SJCRH30 (cell line): Measurements from ENCODE around the gene UBASH3B. TPM values are rescaled to one million over a fixed set of nuclear protein-coding genes. Genes with fewer than 3 reads are reported as not detected.

Experiments used
- DNase-seq, 2 experiments: peaks; one replicate each; pipeline ENCODE4 v3.0.0-alpha.2; 2015 to 2020
- H3K27ac ChIP-seq: fragments of 250-450 bp; sonication (Bioruptor Pico); 2 replicates; pipeline ENCODE4 v1.5.1; 2020; ENCODE audit warnings: mild to moderate bottlenecking, moderate library complexity
- H3K27me3 ChIP-seq: fragments of 250-450 bp; sonication (Bioruptor Pico); 2 replicates; pipeline ENCODE4 v1.5.1; 2020; ENCODE audit warnings: mild to moderate bottlenecking, moderate library complexity
- H3K36me3 ChIP-seq: fragments of 250-450 bp; sonication (Bioruptor Pico); 2 replicates; pipeline ENCODE4 v1.5.1; 2020; ENCODE audit warnings: mild to moderate bottlenecking, moderate library complexity
- H3K4me1 ChIP-seq: fragments of 250-450 bp; sonication (Bioruptor Pico); 2 replicates; pipeline ENCODE4 v1.5.1; 2020; ENCODE audit warnings: mild to moderate bottlenecking, moderate library complexity
- H3K4me3 ChIP-seq: fragments of 250-450 bp; sonication (Bioruptor Pico); 2 replicates; pipeline ENCODE4 v1.5.1; 2020; ENCODE audit warnings: mild to moderate bottlenecking, moderate library complexity
- H3K9me3 ChIP-seq: fragments of 250-450 bp; sonication (Bioruptor Pico); replicated peaks from 2 replicates; pipeline ENCODE4 v1.5.1; 2020; ENCODE audit warnings: mild to moderate bottlenecking, moderate library complexity
- total RNA-seq: library from RNA; depleted of rRNA; stranded (reverse); fragments of >200 nt; shearing (Covaris generic); gene quantifications from 2 replicates; pipeline ENCODE4 v1.2.3, GENCODE V29; 2014

UBASH3B gene
- total RNA-seq, 1 experiment from 2014 or later: 0.38 TPM

- Histone ChIP-seq H3K4me1 (no peaks in the 10 kb centered on the region), H3K36me3 (no peaks in the 10 kb centered on the region), H3K27ac (no peak overlapping the region), H3K9me3 (no peaks in the 10 kb centered on the region), H3K4me3 (no peak overlapping the region), H3K27me3 (no peaks in the 10 kb centered on the region)
- no peak for DNase-seq
Measured at GRCh38 chr11:122681070-122681469, 25.5 kb downstream of the UBASH3B start.

- H3K27me3 ChIP-seq: no peaks in the 10 kb centered on the region
- no peak overlapping the region for H3K4me3 ChIP-seq
- H3K27ac ChIP-seq: no peak overlapping the region
- H3K36me3 ChIP-seq: no peaks in the 10 kb centered on the region
- H3K9me3 ChIP-seq: no peaks in the 10 kb centered on the region
- H3K4me1 ChIP-seq: no peaks in the 10 kb centered on the region
- peak; percentile 9 to 23 for DNase-seq
Measured at GRCh38 chr11:122681735-122682134, 26.2 kb downstream of the UBASH3B start.

- no peak for DNase-seq
- no peak overlapping the region for H3K27ac ChIP-seq
- no peaks in the 10 kb centered on the region for H3K36me3 ChIP-seq
- no peaks in the 10 kb centered on the region for H3K9me3 ChIP-seq
- H3K4me3 ChIP-seq: no peak overlapping the region
- H3K27me3 ChIP-seq: no peaks in the 10 kb centered on the region
- no peaks in the 10 kb centered on the region for H3K4me1 ChIP-seq
Measured at GRCh38 chr11:122682464-122682863, 26.9 kb downstream of the UBASH3B start.

GRCh38 chr11:122685041-122685440 is 29.5 kb downstream of the UBASH3B start:
- H3K9me3 ChIP-seq: no peaks in the 10 kb centered on the region
- H3K27me3 ChIP-seq: no peaks in the 10 kb centered on the region
- no peak overlapping the region for H3K27ac ChIP-seq
- no peak for DNase-seq
- no peaks in the 10 kb centered on the region for H3K4me1 ChIP-seq
- H3K4me3 ChIP-seq: no peak overlapping the region
- no peaks in the 10 kb centered on the region for H3K36me3 ChIP-seq

GRCh38 chr11:122686111-122686510 is 30.6 kb downstream of the UBASH3B start:
- Histone ChIP-seq H3K9me3 (no peaks in the 10 kb centered on the region), H3K36me3 (no peaks in the 10 kb centered on the region), H3K27ac (no peak overlapping the region)

GRCh38 chr11:122690384-122690783 is 34.9 kb downstream of the UBASH3B start:
- Histone ChIP-seq H3K27ac (no peak overlapping the region), H3K4me3 (no peak overlapping the region), H3K36me3 (no peaks in the 10 kb centered on the region), H3K27me3 (no peaks in the 10 kb centered on the region), H3K4me1 (no peaks in the 10 kb centered on the region), H3K9me3 (no peaks in the 10 kb centered on the region)
- DNase-seq: no peak

More at GRCh38 chr11:122686111-122686510, 30.6 kb downstream of the UBASH3B start:
- Histone ChIP-seq H3K27me3 (no peaks in the 10 kb centered on the region), H3K4me1 (no peaks in the 10 kb centered on the region), H3K4me3 (no peak overlapping the region)
- DNase-seq: no peak

GRCh38 chr11:122690801-122691548 is 35.5 kb downstream of the UBASH3B start:
- Histone ChIP-seq H3K27me3 (no peaks in the 10 kb centered on the region), H3K9me3 (no peaks in the 10 kb centered on the region), H3K36me3 (no peaks in the 10 kb centered on the region), H3K27ac (no peak overlapping the region), H3K4me1 (no peaks in the 10 kb centered on the region), H3K4me3 (no peak overlapping the region)
- DNase-seq: no peak

- H3K27me3 ChIP-seq: no peaks in the 10 kb centered on the region
- H3K27ac ChIP-seq: no peak overlapping the region
- H3K36me3 ChIP-seq: no peaks in the 10 kb centered on the region
- no peak for DNase-seq
- no peaks in the 10 kb centered on the region for H3K9me3 ChIP-seq
- no peak overlapping the region for H3K4me3 ChIP-seq
- no peaks in the 10 kb centered on the region for H3K4me1 ChIP-seq
Measured at GRCh38 chr11:122691549-122692150, 36.1 kb downstream of the UBASH3B start.

- no peak overlapping the region for H3K27ac ChIP-seq
- H3K9me3 ChIP-seq: no peaks in the 10 kb centered on the region
- no peaks in the 10 kb centered on the region for H3K4me1 ChIP-seq
- no peaks in the 10 kb centered on the region for H3K36me3 ChIP-seq
- DNase-seq: no peak
- no peaks in the 10 kb centered on the region for H3K27me3 ChIP-seq
- no peak overlapping the region for H3K4me3 ChIP-seq
Measured at GRCh38 chr11:122692444-122692843, 36.9 kb downstream of the UBASH3B start.

GRCh38 chr11:122695076-122695615 is 39.6 kb downstream of the UBASH3B start:
- Histone ChIP-seq H3K27me3 (no peaks in the 10 kb centered on the region), H3K4me3 (no peak overlapping the region), H3K36me3 (no peaks in the 10 kb centered on the region), H3K27ac (no peak overlapping the region), H3K9me3 (no peaks in the 10 kb centered on the region), H3K4me1 (no peaks in the 10 kb centered on the region)
- DNase-seq: no peak

- Histone ChIP-seq H3K9me3 (no peaks in the 10 kb centered on the region), H3K4me3 (no peak overlapping the region), H3K36me3 (no peaks in the 10 kb centered on the region), H3K4me1 (no peaks in the 10 kb centered on the region), H3K27ac (no peak overlapping the region), H3K27me3 (no peaks in the 10 kb centered on the region)
- no peak for DNase-seq
Measured at GRCh38 chr11:122696662-122697061, 41.1 kb downstream of the UBASH3B start.

- H3K27me3 ChIP-seq: no peaks in the 10 kb centered on the region
- no peaks in the 10 kb centered on the region for H3K36me3 ChIP-seq
- no peak for DNase-seq
- H3K9me3 ChIP-seq: no peaks in the 10 kb centered on the region
- no peaks in the 10 kb centered on the region for H3K4me1 ChIP-seq
- no peak overlapping the region for H3K27ac ChIP-seq
- H3K4me3 ChIP-seq: no peak overlapping the region
Measured at GRCh38 chr11:122697636-122698167, 42.2 kb downstream of the UBASH3B start.

- Histone ChIP-seq H3K27me3 (no peaks in the 10 kb centered on the region), H3K36me3 (no peaks in the 10 kb centered on the region), H3K27ac (no peak overlapping the region), H3K4me3 (no peak overlapping the region), H3K9me3 (no peaks in the 10 kb centered on the region), H3K4me1 (no peaks in the 10 kb centered on the region)
- DNase-seq: no peak
Measured at GRCh38 chr11:122698392-122698791, 42.9 kb downstream of the UBASH3B start.

- no peaks in the 10 kb centered on the region for H3K4me1 ChIP-seq
- H3K27ac ChIP-seq: no peak overlapping the region
Measured at GRCh38 chr11:122700666-122701065, 45.1 kb downstream of the UBASH3B start.

GRCh38 chr11:122701143-122701542 is 45.6 kb downstream of the UBASH3B start:
- Histone ChIP-seq H3K4me1 (no peaks in the 10 kb centered on the region), H3K4me3 (no peak overlapping the region), H3K9me3 (no peaks in the 10 kb centered on the region), H3K27ac (no peak overlapping the region), H3K27me3 (no peaks in the 10 kb centered on the region), H3K36me3 (no peaks in the 10 kb centered on the region)
- no peak for DNase-seq

More at GRCh38 chr11:122700666-122701065, 45.1 kb downstream of the UBASH3B start:
- no peak for DNase-seq
- no peaks in the 10 kb centered on the region for H3K9me3 ChIP-seq
- no peaks in the 10 kb centered on the region for H3K27me3 ChIP-seq
- H3K36me3 ChIP-seq: no peaks in the 10 kb centered on the region
- H3K4me3 ChIP-seq: no peak overlapping the region
